ENCODE results near the gene GLRA3. TPM values are rescaled to one million over a fixed set of nuclear protein-coding genes. Genes with fewer than 3 reads are reported as not detected.

GLRA3 gene
- total and polyA plus RNA-seq, 8 donors: 0.04 to 0.49 (median 0.12) TPM

- intact Hi-C loops (cut with DNase I): no loop called here
- no peaks in the 10 kb centered on the region for H3K27me3 ChIP-seq
- H3K36me3 ChIP-seq: no peaks in the 10 kb centered on the region
- no peak overlapping the region for H3K27ac ChIP-seq
- WGBS, 2 donors: 46 to 67% methylated on average over 4 of the region's 4 CpGs
- H3K4me1 ChIP-seq: no peaks in the 10 kb centered on the region
- H3K9me3 ChIP-seq: no peaks in the 10 kb centered on the region
- FAIRE-seq (no peak), DNase-seq (no peak), ATAC-seq (no peak)
- TF ChIP-seq CTCF (IDR thresholded peaks at IDR 0.05): no peak
- H3K4me3 ChIP-seq: no peak overlapping the region
These were observed 121.9 kb downstream of the GLRA3 start for GRCh38 chr4:174707051-174707676.

GRCh38 chr4:174702979-174703478 is 126.0 kb downstream of the GLRA3 start:
- ATAC-seq: no peak
- no peaks in the 10 kb centered on the region for H3K4me1 ChIP-seq
- no peaks in the 10 kb centered on the region for H3K27me3 ChIP-seq
- H3K9me3 ChIP-seq: no peaks in the 10 kb centered on the region
- H3K36me3 ChIP-seq: no peaks in the 10 kb centered on the region
- H3K27ac ChIP-seq: no peak overlapping the region
- WGBS, 2 donors: 82 to 95% methylated on average over 1 of the region's 1 CpG
- DNase-seq: no peak
- no peak for TF ChIP-seq CTCF (IDR thresholded peaks at IDR 0.05)
- no peak overlapping the region for H3K4me3 ChIP-seq
- FAIRE-seq: no peak
- intact Hi-C loops (cut with DNase I): no loop called here

- H3K9me3 ChIP-seq: no peaks in the 10 kb centered on the region
- no peak for DNase-seq
- H3K27me3 ChIP-seq: no peaks in the 10 kb centered on the region
- no peak for TF ChIP-seq CTCF (IDR thresholded peaks at IDR 0.05)
- no peak for ATAC-seq
- FAIRE-seq: peak; percentile 91
- no peak overlapping the region for H3K27ac ChIP-seq
- H3K36me3 ChIP-seq: no peaks in the 10 kb centered on the region
- no peaks in the 10 kb centered on the region for H3K4me1 ChIP-seq
- H3K4me3 ChIP-seq: no peak overlapping the region
- intact Hi-C loops (cut with DNase I): no loop called here
These were observed 129.4 kb downstream of the GLRA3 start for GRCh38 chr4:174699654-174700053.

GRCh38 chr4:174697896-174698295 is 131.2 kb downstream of the GLRA3 start:
- TF ChIP-seq CTCF (IDR thresholded peaks at IDR 0.05): no peak
- FAIRE-seq: no peak
- H3K9me3 ChIP-seq: no peaks in the 10 kb centered on the region
- no peak overlapping the region for H3K4me3 ChIP-seq
- no peak overlapping the region for H3K27ac ChIP-seq
- no peaks in the 10 kb centered on the region for H3K27me3 ChIP-seq
- intact Hi-C loops (cut with DNase I): no loop called here
- H3K4me1 ChIP-seq: no peaks in the 10 kb centered on the region
- no peaks in the 10 kb centered on the region for H3K36me3 ChIP-seq
- 54 to 64% methylated on average over 4 of the region's 4 CpGs for WGBS, 2 donors
- DNase-seq: no peak
- no peak for ATAC-seq

- Histone ChIP-seq H3K4me3 (no peak overlapping the region), H3K36me3 (no peaks in the 10 kb centered on the region), H3K9me3 (no peaks in the 10 kb centered on the region), H3K4me1 (no peaks in the 10 kb centered on the region), H3K27me3 (no peaks in the 10 kb centered on the region), H3K27ac (no peak overlapping the region)
- intact Hi-C loops (cut with DNase I): no loop called here
- TF ChIP-seq CTCF (IDR thresholded peaks at IDR 0.05): no peak
- DNase-seq (no peak), FAIRE-seq (peak; percentile 13), ATAC-seq (peak in 1 of 4 donors; percentile 32)
- WGBS, 2 donors: 26 to 57% methylated on average over 1 of the region's 1 CpG
These were observed 131.8 kb downstream of the GLRA3 start for GRCh38 chr4:174697202-174697601.
